Activated T-helper 9 cell treated with anti-CD3 and anti-CD28 coated beads, Interleukin-2, amount 50 U/mL, for 16 hours (primary cell): ENCODE data around the gene CDKL1.
"Not testable (repeated sequence)": the region's sequence is repeated elsewhere in the genome, so short reads cannot be mapped to it uniquely, and the experiment has no call there.

ENCODE experiments used
- DNase-seq: peaks from one replicate; pipeline ENCODE4 v3.0.0-alpha.2; 2020; ENCODE audit warnings: low read depth

Gene CDKL1

GRCh38 chr14:50387548-50387947 lies 9.1 kb downstream of the CDKL1 start:
- DNase-seq = no peak

DNA sequence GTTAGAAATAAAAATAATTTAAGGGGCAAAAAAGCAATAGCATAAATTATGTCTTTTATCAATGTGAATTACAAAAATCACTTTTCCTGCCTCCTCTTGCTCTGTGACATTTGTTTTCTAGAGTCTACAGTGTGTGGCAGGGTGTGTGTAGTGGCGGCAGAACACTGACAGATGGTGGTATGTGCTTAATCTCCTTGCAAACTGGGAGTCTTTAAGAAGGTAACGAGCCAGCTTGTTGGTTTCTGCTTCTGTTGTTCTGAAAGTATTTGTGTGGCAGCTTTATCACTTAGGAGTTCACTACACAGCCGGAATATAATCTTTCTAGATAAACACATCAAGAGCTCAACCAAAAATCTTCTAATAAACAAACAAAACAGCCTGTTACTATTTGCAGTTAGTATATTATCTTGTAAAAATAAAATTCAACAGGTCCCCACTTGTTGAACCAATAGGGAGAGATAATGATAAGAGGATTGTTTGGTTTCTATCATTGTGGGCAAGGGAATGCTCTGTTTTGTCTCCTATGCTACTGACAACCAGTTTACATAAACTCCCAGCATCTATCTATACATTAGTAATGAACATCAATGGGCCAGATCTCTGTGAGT lies 13.0 kb downstream of the CDKL1 start:
- no peak for DNase-seq

DNA sequence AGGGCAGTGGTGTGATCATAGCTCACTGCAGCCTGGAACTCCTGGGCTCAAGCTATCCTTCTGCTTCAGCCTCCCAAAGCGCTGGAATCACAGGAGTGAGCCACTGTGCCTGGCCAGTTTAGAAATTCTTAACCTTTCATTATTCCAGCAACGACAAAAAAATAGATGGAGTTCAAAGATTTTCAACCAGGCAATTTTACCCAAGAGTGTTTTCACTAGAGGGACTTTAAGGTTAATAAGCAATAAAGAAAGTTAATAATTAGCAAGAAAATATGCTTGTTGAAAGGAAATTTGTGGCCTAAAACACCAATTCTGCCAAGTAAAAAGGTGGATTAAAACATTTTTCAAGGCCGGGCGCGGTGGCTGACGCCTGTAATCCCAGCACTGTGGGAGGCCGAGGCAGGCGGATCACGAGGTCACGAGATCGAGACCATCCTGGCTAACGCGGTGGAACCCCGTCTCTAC lies 14.8 kb downstream of the CDKL1 start:
- DNase-seq = no peak

- no peak for DNase-seq
These were observed 15.7 kb downstream of the CDKL1 start for GRCh38 chr14:50381008-50381407.

GRCh38 chr14:50380455-50380854 lies 16.2 kb downstream of the CDKL1 start:
- no peak for DNase-seq

GRCh38 chr14:50379563-50379962 lies 17.1 kb downstream of the CDKL1 start:
- DNase-seq = no peak

GRCh38 chr14:50377550-50378085 lies 19.1 kb downstream of the CDKL1 start:
- no peak for DNase-seq

DNA sequence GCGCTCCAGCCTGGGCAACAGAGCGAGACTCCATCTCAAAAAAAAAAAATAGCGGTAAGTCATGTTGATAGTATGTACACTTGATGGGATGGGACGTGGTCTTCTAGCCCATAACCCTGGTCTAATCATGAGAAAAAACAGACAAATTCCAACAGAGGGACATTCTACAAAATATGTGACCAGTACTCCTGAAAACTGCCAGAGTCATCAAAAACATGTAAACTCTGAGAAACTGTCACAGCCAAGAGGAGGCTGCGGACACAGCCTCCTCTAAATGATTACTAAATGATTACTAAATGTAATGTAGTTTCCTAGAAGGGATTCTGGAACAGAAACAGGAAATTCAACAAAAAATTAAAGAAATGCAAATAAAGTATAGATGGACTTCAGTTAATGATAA lies 20.9 kb downstream of the CDKL1 start:
- DNase-seq = no peak

GRCh38 chr14:50373959-50374358 lies 22.7 kb downstream of the CDKL1 start:
- DNase-seq = no peak

- no peak for DNase-seq
These were observed 25.1 kb downstream of the CDKL1 start for GRCh38 chr14:50371546-50371945.

DNA sequence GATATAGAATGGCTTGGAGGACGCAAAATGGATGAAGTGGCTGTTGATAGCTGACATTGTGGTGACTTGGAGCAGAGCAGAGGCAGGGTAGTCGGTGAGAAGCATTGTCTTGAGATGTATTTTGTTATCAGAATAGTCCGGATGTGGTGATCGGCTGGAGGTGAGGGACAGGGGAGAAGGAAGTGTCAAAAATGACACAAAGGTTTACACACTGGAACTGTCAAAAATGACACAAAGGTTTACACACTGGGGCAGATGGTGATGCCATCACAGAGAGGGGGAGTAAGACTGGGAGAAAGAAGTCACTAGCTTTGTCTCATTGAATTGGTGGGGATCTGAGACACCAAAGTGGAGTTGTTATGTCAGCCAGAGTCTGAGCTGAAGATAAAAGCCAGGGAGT lies 30.1 kb downstream of the CDKL1 start:
- no peak for DNase-seq

DNA sequence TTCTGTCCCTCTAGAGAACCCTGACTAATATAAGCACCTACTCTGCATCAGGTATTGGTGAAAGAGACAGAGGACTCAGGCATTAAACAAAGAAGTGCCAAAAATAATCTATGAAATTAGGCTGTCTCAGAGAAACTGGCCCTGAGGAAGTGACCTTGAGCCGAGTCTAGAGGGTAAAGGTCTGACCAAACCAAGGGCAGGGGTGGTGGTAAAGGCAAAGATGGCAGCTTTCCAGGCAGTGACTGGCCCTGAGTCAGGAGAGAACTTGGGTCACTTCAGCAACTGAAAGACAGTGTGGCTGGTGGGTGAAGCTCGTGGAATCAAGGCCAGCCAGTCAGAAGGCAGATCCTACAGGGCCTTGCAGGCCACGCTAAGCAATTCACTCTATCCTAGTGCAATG lies 30.6 kb downstream of the CDKL1 start:
- DNase-seq = no peak

DNA sequence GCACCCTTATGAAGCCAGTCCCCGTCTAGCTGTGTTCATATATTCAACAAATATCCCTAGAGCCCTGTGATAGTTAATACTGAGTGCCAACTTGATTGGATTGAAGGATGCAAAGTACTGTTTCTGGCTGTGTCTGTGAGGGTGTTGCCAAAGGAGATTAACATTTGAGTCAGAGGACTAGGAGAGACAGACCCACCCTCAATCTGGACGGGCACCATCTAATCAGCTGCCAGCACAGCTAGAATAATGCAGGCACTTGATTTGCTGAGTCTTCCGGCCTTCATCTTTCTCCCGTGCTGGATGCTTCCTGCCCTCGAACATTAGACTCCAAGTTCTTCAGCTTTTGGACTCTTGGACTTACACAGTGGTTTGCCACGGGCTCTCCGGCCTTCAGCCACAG lies 31.1 kb downstream of the CDKL1 start:
- not testable (repeated sequence) for DNase-seq

- no peak for DNase-seq
These were observed 31.9 kb downstream of the CDKL1 start for GRCh38 chr14:50364792-50365191.

DNA sequence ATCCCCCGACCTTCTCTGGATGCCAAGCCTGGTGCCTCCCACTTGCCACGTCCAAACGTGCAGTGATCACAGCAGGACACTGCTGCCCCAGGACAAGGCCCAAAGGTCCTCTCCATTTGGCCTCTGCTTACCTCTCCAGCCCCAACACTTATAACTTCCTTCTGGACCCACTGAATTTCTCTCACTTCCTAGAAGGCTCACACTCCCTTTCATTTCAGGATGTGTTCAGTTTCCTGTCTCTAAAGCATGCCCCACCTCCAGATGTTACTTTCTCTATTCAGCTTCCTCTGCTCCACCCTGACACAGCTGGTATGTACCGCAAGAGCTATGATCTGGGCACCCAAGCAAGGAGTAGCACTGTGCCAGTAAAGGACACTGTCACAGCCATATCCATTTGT lies 33.0 kb downstream of the CDKL1 start:
- no peak for DNase-seq

GRCh38 chr14:50362764-50363713 lies 33.6 kb downstream of the CDKL1 start:
- no peak for DNase-seq

- DNase-seq = not testable (repeated sequence)
These were observed 34.9 kb downstream of the CDKL1 start for GRCh38 chr14:50361473-50362403.

DNA sequence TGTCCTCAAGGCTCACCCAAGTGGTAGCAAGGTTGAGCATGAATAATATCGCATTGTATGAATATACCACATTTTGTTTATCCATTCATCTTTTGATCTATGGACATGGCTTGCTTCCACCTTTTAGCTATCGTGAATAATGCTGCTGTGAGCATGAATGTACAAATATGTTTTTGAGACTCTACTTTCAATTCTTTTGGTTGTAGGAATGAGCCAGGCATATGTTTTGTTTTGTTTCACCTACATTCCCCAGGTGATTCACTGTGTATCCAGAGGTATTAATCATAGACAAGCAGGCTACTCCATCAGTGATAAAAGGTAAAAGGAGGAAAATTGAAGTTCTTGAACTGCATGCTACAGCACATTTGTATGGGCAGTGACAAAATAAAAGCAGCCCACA lies 35.8 kb downstream of the CDKL1 start:
- no peak for DNase-seq

DNA sequence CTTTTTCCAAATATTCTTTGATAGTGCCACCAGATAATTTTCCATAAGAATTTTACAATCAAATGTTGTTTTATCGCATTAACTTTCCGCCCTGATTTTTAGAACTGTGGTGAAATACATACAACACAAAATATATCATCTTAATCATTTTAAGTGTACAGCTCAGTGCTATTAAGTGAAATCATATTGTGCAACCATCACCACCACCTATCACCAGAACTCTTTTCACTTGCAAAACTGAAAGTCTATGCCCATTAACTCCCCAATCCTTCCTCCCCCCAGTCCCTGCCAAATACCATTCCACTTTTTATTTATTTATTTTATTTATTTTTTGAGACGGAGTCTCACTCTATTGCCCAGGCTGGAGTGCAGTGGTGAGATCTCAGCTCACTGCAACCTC lies 36.6 kb downstream of the CDKL1 start:
- DNase-seq = no peak

DNA sequence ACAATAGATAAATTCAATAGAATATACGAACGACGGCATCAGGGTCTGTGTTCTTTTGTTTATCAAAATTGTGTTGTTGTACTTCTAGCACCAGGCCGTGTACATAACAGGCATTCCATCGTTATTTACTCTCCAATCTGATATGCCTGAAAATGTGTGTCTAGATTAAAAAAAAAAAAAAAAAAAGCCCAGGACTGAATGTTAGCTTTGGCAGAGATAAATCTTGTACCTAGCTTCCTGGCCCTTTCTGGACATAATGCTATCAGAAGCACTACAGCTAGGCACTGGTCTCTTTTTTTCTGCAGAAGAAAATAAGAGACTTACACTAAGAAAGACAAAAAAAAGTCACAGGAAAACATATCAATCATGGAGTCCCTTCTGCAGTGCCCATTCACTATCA lies 37.0 kb downstream of the CDKL1 start:
- no peak for DNase-seq

DNA sequence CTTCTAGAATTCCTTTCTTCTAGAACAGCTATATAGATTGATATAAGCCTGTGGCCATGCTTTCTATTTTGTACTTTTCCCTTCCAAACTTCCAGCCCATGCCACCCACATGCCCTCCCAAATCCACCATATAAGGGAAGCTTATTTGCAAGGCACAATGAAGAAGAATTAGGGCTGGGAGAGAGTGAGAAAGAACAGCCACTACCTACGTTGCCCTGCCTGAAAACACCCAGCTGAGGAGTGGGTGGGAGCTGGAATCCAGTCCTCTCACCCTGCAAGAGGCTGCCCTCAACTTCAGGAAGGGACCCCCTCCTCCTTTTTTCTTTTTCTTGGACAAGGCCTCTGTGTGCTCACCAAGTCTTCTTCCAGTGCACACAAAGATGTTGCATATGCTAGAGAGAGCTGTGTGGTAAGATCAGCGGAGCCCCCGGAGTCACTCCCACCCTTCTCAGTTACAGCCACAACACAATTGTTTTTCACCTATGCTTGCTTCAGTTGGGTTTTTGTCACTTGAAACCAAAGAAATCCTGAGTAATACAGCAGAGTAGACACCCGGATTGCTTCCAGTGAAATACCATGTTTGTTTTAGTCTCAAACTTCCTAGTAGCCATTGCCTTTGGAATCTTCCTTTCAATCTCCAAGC lies 38.8 kb downstream of the CDKL1 start:
- DNase-seq = no peak

- no peak for DNase-seq
These were observed 39.6 kb downstream of the CDKL1 start for GRCh38 chr14:50357124-50357523.
